ENCODE measurements around the gene VPS45.
"Not testable (repeated sequence)": the region's sequence is repeated elsewhere in the genome, so short reads cannot be mapped to it uniquely, and the experiment has no call there.

The VPS45 gene

DNA sequence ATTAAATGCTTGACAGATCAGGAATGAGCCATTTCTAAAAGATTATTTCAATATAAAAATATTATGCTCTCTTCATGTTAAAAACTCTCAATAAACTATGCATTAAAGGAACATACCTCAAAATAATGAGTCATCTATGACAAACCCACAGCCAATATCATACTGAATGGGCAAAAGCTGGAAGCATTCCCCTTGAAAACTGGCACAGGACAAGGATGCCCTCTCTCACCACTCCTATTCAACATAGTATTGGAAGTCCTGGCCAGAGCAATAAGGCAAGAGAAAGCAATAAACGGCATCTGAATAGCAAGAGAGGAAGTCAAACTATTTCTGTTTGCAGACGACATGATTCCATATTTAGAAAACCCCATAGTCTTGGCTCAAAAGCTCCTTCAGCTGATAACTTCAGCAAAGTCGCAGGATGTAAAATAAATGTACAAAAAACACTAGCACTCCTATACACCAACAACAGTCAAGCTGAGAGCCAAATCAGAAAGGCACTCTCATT, 15.6 kb upstream of the VPS45 start:
- not testable (repeated sequence) for DNase-seq (ENCODE audit: insufficient read length, low spot score)
- TF ChIP-seq SPI1 (IDR thresholded peaks at IDR 0.05; ENCODE audit: low read depth, low read length): peak; percentile 65
- FAIRE-seq: peak; percentile 57

DNA sequence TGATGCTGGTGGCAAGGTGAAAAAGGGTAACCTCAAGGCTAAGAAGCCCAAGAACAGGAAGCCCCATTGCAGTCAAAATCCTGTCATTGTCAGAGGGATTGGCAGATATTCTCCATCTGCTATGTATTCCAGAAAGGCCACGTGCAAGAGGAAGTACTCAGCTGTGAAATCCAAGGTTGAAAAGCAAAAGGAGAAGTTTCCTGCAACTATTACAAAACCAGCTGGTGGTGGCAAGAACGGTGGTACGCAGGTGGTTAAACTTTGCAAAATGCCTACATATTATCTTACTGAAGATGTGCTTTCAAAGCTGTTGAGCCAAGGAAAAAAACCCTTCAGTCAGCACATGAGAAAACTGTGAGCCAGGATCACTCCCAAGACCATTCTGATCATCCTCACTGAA, 13.7 kb upstream of the VPS45 start:
- FAIRE-seq (peak; percentile 61), DNase-seq (ENCODE audit: insufficient read length, low spot score) (no peak)
- TF ChIP-seq POLR2AphosphoS5 (IDR thresholded peaks at IDR 0.05; ENCODE audit: low read depth, low read length) (no peak), TAF1 (IDR thresholded peaks at IDR 0.05; ENCODE audit: low read depth, low read length) (no peak), POU2F2 (IDR thresholded peaks at IDR 0.05; ENCODE audit: low read depth, low read length) (no peak), POLR2A (IDR thresholded peaks at IDR 0.05; ENCODE audit: low read depth, low read length) (no peak), PAX5 (IDR thresholded peaks at IDR 0.05; ENCODE audit: insufficient read depth, low read length, severe bottlenecking) (no peak), SPI1 (IDR thresholded peaks at IDR 0.05; ENCODE audit: low read depth, low read length) (no peak)

DNA sequence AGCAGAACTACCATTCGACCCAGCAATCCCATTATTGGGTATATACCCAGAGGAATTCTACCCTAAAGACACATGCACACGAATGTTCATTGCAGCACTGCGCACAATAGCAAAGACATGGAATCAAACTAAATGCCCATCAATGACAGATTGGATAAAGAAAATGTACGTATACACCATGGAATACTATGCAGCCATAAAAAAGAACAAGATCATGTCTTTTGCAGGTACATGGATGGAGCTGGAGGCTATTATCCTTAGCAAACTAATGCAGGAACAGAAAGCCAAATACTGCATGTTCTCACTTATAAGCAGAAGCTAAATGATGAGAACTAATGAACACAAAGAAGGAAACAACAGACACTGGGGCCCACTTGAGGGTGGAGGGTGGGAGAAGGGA, 12.1 kb upstream of the VPS45 start:
- DNase-seq (ENCODE audit: insufficient read length, low spot score); FAIRE-seq: not testable (repeated sequence)

DNA sequence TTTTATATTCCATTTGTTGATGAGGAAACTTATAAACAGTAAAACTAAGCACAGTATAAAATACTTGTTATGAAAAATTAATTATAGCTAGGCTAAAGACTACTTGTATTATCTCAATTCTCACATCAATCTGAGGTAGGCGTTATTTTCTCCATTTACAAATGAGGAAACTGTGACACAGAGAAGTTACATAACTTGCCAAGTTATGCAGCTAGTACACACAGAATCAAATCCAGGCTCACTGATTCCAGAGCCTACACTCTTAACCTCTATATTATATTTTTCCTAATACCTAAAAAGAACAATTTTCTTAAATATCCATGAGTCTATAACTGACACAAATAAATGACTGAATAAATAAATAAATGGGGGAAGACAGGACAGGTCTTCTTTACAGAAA, 11.2 kb upstream of the VPS45 start:
- no peak for DNase-seq (ENCODE audit: insufficient read length, low spot score)
- TF ChIP-seq POLR2AphosphoS5 (IDR thresholded peaks at IDR 0.05; ENCODE audit: low read depth, low read length): no peak
- no peak for TF ChIP-seq SPI1 (IDR thresholded peaks at IDR 0.05; ENCODE audit: low read depth, low read length)
- no peak for TF ChIP-seq TAF1 (IDR thresholded peaks at IDR 0.05; ENCODE audit: low read depth, low read length)
- no peak for TF ChIP-seq POU2F2 (IDR thresholded peaks at IDR 0.05; ENCODE audit: low read depth, low read length)
- no peak for TF ChIP-seq POLR2A (IDR thresholded peaks at IDR 0.05; ENCODE audit: low read depth, low read length)
- TF ChIP-seq PAX5 (IDR thresholded peaks at IDR 0.05; ENCODE audit: insufficient read depth, low read length, severe bottlenecking): no peak
- no peak for FAIRE-seq

DNA sequence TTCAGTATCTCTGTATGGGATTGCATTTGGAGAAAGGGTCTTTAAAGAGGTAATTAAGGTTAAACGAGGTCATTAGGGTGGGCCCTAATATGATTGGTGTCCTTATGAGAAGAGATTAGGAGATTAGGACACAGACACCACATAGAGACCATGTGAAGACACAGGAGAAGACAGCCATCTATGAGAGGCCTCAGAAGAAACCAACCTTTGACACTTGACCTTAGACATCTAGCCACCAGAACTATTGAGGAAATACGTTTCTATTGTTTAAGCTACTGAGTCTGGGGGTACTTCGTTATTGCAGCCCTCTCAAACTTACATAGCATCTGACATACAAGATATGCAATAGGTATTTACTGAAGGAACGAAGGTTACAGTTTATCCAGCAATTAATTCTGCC, 7.3 kb upstream of the VPS45 start:
- no peak for FAIRE-seq
- no peak for TF ChIP-seq POLR2A (IDR thresholded peaks at IDR 0.05; ENCODE audit: low read depth, low read length)
- TF ChIP-seq SPI1 (IDR thresholded peaks at IDR 0.05; ENCODE audit: low read depth, low read length): no peak
- TF ChIP-seq TAF1 (IDR thresholded peaks at IDR 0.05; ENCODE audit: low read depth, low read length): no peak
- TF ChIP-seq PAX5 (IDR thresholded peaks at IDR 0.05; ENCODE audit: insufficient read depth, low read length, severe bottlenecking): no peak
- no peak for TF ChIP-seq POU2F2 (IDR thresholded peaks at IDR 0.05; ENCODE audit: low read depth, low read length)
- TF ChIP-seq POLR2AphosphoS5 (IDR thresholded peaks at IDR 0.05; ENCODE audit: low read depth, low read length): no peak
- no peak for DNase-seq (ENCODE audit: insufficient read length, low spot score)

DNA sequence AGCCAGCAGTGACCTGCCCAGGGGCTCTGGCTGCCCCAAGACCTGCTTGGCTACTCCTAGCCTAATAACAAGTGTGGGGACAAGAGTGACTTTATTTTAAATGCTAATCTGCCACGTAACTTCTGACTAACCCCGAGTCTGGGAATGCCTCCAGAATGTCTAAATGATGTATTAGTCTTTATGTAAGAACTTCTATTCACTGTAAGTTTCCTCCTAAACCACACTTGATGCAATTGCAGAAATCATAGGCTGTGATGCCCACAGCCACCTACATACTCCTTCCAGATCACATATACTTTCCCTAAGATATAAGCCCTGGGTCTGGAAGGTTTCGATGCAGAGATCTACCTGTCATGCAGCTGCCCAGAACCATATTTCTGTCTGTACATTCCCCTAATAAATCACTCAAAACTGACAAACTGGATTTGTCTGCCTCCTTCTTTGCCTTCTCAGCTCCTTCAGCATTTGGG, 5.9 kb upstream of the VPS45 start:
- no peak for FAIRE-seq
- TF ChIP-seq TAF1 (IDR thresholded peaks at IDR 0.05; ENCODE audit: low read depth, low read length) (no peak), POLR2AphosphoS5 (IDR thresholded peaks at IDR 0.05; ENCODE audit: low read depth, low read length) (no peak), POU2F2 (IDR thresholded peaks at IDR 0.05; ENCODE audit: low read depth, low read length) (no peak)
- DNase-seq (ENCODE audit: insufficient read length, low spot score): no peak

DNA sequence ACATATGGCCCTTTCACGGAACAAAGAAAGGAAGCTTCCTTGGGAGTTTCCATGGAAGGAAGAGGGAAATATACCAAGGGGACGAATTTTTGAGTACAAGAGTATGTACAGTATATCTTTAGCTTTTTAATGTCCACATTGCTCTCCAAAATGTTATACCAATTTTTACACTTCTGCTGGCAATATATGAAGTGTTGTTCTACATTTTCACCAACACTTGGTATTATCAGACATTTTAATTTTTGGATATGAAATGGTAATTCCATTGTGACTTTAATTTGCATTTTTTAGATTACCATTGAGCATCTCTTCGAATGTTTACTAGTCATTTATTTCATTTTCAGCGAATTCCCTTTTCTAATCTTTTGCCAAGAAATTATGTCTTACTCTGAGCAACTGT, 5.5 kb upstream of the VPS45 start:
- FAIRE-seq: no peak
- DNase-seq (ENCODE audit: insufficient read length, low spot score): no peak

DNA sequence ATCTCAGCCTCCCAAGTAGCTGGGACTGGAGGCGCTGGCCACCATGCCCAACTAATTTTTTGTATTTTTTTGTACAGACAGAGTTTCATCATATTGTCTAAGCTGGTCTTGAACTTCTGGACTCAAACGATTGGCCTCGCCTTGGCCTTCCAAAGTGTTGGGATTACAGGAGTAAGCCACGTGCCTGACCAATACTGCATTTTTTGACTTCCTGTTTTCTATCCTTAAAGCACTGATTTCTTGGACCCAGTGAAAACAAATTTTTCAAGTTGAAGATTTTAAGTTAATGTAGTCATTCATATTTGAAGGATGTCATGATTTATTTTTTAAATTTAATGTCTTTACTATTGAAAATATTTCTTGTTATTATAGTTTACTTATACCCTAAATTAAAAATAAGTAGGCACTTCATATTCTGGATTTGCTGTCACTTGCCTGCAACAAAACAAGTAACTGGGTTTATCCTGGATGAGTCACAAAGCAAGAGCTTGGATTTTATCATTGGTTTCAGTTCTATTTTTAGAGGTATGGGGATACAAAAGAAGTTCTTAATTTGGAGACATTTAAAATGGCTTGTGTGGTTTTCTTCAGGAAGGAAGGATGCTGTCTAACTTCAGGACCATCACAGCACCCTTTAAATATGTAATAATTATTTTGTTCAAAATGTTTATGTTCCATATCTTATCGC, 2.2 kb upstream of the VPS45 start:
- no peak for TF ChIP-seq POU2F2 (IDR thresholded peaks at IDR 0.05; ENCODE audit: low read depth, low read length)
- no peak for TF ChIP-seq POLR2A (IDR thresholded peaks at IDR 0.05; ENCODE audit: low read depth, low read length)
- TF ChIP-seq SPI1 (IDR thresholded peaks at IDR 0.05; ENCODE audit: low read depth, low read length): peak; percentile 68
- no peak for TF ChIP-seq PAX5 (IDR thresholded peaks at IDR 0.05; ENCODE audit: insufficient read depth, low read length, severe bottlenecking)
- DNase-seq (ENCODE audit: insufficient read length, low spot score): no peak

More for the DNA sequence above, 5.5 kb upstream of the VPS45 start:
- TF ChIP-seq TAF1 (IDR thresholded peaks at IDR 0.05; ENCODE audit: low read depth, low read length) (no peak), PAX5 (IDR thresholded peaks at IDR 0.05; ENCODE audit: insufficient read depth, low read length, severe bottlenecking) (no peak), POU2F2 (IDR thresholded peaks at IDR 0.05; ENCODE audit: low read depth, low read length) (no peak), SPI1 (IDR thresholded peaks at IDR 0.05; ENCODE audit: low read depth, low read length) (no peak), POLR2A (IDR thresholded peaks at IDR 0.05; ENCODE audit: low read depth, low read length) (no peak), POLR2AphosphoS5 (IDR thresholded peaks at IDR 0.05; ENCODE audit: low read depth, low read length) (no peak)

DNA sequence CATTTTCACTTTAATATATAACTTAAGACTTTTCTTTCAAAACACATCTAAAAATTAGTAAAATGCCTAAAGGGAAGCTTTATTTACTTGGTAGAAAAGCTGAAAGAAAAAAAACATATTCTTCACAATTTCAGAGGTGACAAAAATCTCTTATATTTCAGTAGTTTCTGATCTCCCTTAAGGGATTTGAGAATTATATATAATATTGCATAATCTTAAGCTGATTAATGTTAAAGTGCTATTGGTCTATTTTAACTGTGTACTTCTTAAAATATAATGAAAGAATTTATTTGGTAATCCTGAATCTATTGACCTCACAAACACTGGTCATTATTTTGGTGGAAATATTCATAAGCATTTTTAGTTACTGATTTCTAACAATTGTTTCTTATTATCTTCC, 1.2 kb upstream of the VPS45 start:
- no peak for TF ChIP-seq SPI1 (IDR thresholded peaks at IDR 0.05; ENCODE audit: low read depth, low read length)
- no peak for DNase-seq (ENCODE audit: insufficient read length, low spot score)
- no peak for FAIRE-seq

More for the DNA sequence above, 2.2 kb upstream of the VPS45 start:
- FAIRE-seq: no peak

DNA sequence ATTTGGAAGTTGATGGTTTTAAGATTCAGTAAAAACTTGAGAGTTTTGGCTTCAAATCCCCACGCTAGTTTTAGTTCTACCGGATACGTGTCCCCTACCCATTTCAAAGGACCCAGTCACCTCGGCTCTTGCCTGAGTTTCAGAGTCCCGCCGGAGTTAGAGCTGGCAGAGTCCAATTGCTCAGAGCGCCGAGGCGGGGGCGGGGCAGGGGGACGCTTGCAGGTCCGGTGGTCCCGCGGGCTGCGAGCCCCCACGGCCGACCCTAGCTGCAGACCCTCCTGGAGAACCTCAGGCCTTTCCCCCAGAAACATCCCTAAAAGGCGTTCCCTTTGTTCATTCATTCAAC, 765 bp upstream of the VPS45 start:
- FAIRE-seq (no peak), DNase-seq (ENCODE audit: insufficient read length, low spot score) (peak; percentile 20)
- TF ChIP-seq TAF1 (IDR thresholded peaks at IDR 0.05; ENCODE audit: low read depth, low read length) (no peak), POLR2A (IDR thresholded peaks at IDR 0.05; ENCODE audit: low read depth, low read length) (no peak), POLR2AphosphoS5 (IDR thresholded peaks at IDR 0.05; ENCODE audit: low read depth, low read length) (no peak), POU2F2 (IDR thresholded peaks at IDR 0.05; ENCODE audit: low read depth, low read length) (no peak), PAX5 (IDR thresholded peaks at IDR 0.05; ENCODE audit: insufficient read depth, low read length, severe bottlenecking) (no peak), SPI1 (IDR thresholded peaks at IDR 0.05; ENCODE audit: low read depth, low read length) (no peak)

DNA sequence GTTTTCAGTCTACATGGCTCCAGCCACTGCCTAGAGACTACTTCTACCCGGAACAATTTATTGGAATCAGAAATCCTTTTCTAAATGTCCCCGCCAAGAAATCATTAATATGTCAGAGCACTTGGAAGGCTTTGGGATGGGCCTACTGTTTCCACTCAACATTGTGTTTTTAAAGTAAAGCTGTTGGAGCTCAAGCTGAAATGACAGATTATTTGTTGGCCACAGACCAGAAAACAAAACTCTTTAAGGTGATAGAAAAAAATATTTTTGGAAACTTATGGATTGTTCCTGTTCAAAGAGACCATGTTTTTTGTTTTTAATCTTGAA, 496 bp downstream of the VPS45 start:
- TF ChIP-seq TAF1 (IDR thresholded peaks at IDR 0.05; ENCODE audit: low read depth, low read length): no peak
- TF ChIP-seq SPI1 (IDR thresholded peaks at IDR 0.05; ENCODE audit: low read depth, low read length): no peak
- TF ChIP-seq PAX5 (IDR thresholded peaks at IDR 0.05; ENCODE audit: insufficient read depth, low read length, severe bottlenecking): no peak
- TF ChIP-seq POLR2A (IDR thresholded peaks at IDR 0.05; ENCODE audit: low read depth, low read length): no peak
- no peak for TF ChIP-seq POLR2AphosphoS5 (IDR thresholded peaks at IDR 0.05; ENCODE audit: low read depth, low read length)
- no peak for TF ChIP-seq POU2F2 (IDR thresholded peaks at IDR 0.05; ENCODE audit: low read depth, low read length)
- no peak for FAIRE-seq
- no peak for DNase-seq (ENCODE audit: insufficient read length, low spot score)

All from GM12891 (cell line).